HCT116 (cell line): ENCODE measurements around the gene LOXL1. TPM values are rescaled to one million over a fixed set of nuclear protein-coding genes. Genes with fewer than 3 reads are reported as not detected.

ENCODE experiments used
- ATAC-seq: fragments of 200-7000 bp; cut with Tn5 transposase; 2 replicates; pipeline ENCODE4 v1.9.1; 2020; ENCODE audit warnings: mild to moderate bottlenecking, moderate library complexity
- BruUV-seq: library from RNA; stranded (reverse); fragments of 400-500 nt; replicated peaks from 2 replicates; lab custom pipeline; 2021; lab: Mats Ljungman, UMichigan
- CTCF ChIA-PET: fragments of 300-600 bp; sonication (Branson Sonifier 250); formaldehyde crosslinking; loops from one replicate; lab custom pipeline; 2021; ENCODE audit warnings: antibody characterized with exemption; lab: Charles Lee
- POLR2A ChIA-PET: fragments of 300-600, 350-600 bp; sonication (Branson Sonifier 250); formaldehyde crosslinking; loops from one replicate; lab custom pipeline; 2021; ENCODE audit warnings: antibody characterized with exemption; lab: Charles Lee
- RAD21 ChIA-PET, 2 experiments: fragments of 300-600 bp; sonication (Branson Sonifier 250); formaldehyde crosslinking; loops; one replicate each; lab custom pipeline; 2023; ENCODE audit warnings: low total read pairs in 2 of 2; ENCODE audit not compliant: uncharacterized antibody in 2 of 2, unreplicated experiment in 2 of 2, low non-redundant PET in 1 of 2; lab: Charles Lee
- DNase-seq: peaks from one replicate; pipeline ENCODE4 v3.0.0-alpha.2; 2010; ENCODE audit warnings: low read depth, low spot score
- H2AFZ ChIP-seq: fragments of 200-600 bp; shearing (Covaris generic), sonication (generic); 2 replicates; pipeline ENCODE4 v1.6.1; 2017; ENCODE audit warnings: low read depth, mixed run types, mixed read lengths, antibody characterized with exemption, low read length; ENCODE audit not compliant: poor library complexity, severe bottlenecking
- H3K27ac ChIP-seq: 2 replicates; pipeline ENCODE4 v1.5.1; 2012; ENCODE audit warnings: low read depth, low read length
- H3K27me3 ChIP-seq: fragments of 200-600 bp; sonication (generic); 2 replicates; pipeline ENCODE4 v1.6.1; 2016; ENCODE audit warnings: mixed run types, low read length, mixed read lengths; ENCODE audit not compliant: insufficient read depth
- H3K36me3 ChIP-seq, 2 experiments: fragments of 200-500 bp in 1 of 2; fragments of 200-600 bp in 1 of 2; sonication (Bioruptor generic) in 1 of 2; sonication (generic) in 1 of 2; 2 replicates each; pipeline versions ENCODE4 v1.5.1 to v1.6.1; 2014 to 2016; ENCODE audit warnings: low read length in 2 of 2, inconsistent platforms in 1 of 2, mixed read lengths in 1 of 2, mixed run types in 1 of 2; ENCODE audit not compliant: insufficient read depth in 2 of 2, control insufficient read depth in 1 of 2
- H3K4me1 ChIP-seq, 2 experiments: fragments of 200-600 bp in 1 of 2; sonication (generic) in 1 of 2; 2 replicates each; pipeline versions ENCODE4 v1.5.1 to v1.6.1; 2012 to 2017; ENCODE audit warnings: low read length in 2 of 2, inconsistent platforms in 1 of 2, mild to moderate bottlenecking in 1 of 2, mixed read lengths in 1 of 2, mixed run types in 1 of 2, moderate library complexity in 1 of 2; ENCODE audit not compliant: insufficient read depth in 2 of 2, control insufficient read depth in 1 of 2
- H3K4me2 ChIP-seq: fragments of 200-600 bp; sonication (generic); 2 replicates; pipeline ENCODE4 v1.6.1; 2017; ENCODE audit warnings: mixed run types, low read length, mixed read lengths
- H3K4me3 ChIP-seq, 2 experiments: fragments of 200-600 bp in 1 of 2; sonication (generic) in 1 of 2; replicated peaks in 1 of 2; 2 replicates each; pipeline ENCODE4 v1.5.1; 2011 to 2016; ENCODE audit warnings: low read length in 2 of 2, control low read depth in 1 of 2, low read depth in 1 of 2, mild to moderate bottlenecking in 1 of 2, mixed read lengths in 1 of 2, mixed run types in 1 of 2
- H3K79me2 ChIP-seq: fragments of 200-600 bp; sonication (generic); 2 replicates; pipeline ENCODE4 v1.6.1; 2017; ENCODE audit warnings: mild to moderate bottlenecking, mixed run types, low read length, moderate library complexity, mixed read lengths; ENCODE audit not compliant: insufficient read depth
- H3K9ac ChIP-seq: fragments of 200-600 bp; sonication (generic); 2 replicates; pipeline ENCODE4 v1.6.1; 2016; ENCODE audit warnings: low read length, mixed read lengths
- H3K9me2 ChIP-seq: fragments of 200-600 bp; sonication (generic), shearing (Covaris generic); 2 replicates; pipeline ENCODE4 v1.6.1; 2017; ENCODE audit warnings: mixed run types, mild to moderate bottlenecking, moderate library complexity; ENCODE audit not compliant: insufficient read depth
- H3K9me3 ChIP-seq, 2 experiments: fragments of 200-500 bp in 1 of 2; fragments of 200-600 bp in 1 of 2; sonication (Bioruptor generic) in 1 of 2; sonication (generic) in 1 of 2; 2 replicates each; pipeline ENCODE4 v1.6.1; 2014 to 2017; ENCODE audit warnings: low read length in 2 of 2, mixed read lengths in 2 of 2, inconsistent platforms in 1 of 2, low read depth in 1 of 2, mild to moderate bottlenecking in 1 of 2, mixed run types in 1 of 2, moderate library complexity in 1 of 2; ENCODE audit not compliant: control insufficient read depth in 1 of 2, insufficient read depth in 1 of 2
- H4K20me1 ChIP-seq: fragments of 200-600 bp; sonication (generic), shearing (Covaris generic); 2 replicates; pipeline ENCODE4 v1.6.1; 2017; ENCODE audit warnings: mixed run types, mild to moderate bottlenecking, moderate library complexity; ENCODE audit not compliant: insufficient read depth
- EGR1 ChIP-seq: IDR thresholded peaks from 2 replicates; pipeline ENCODE4 v1.6.1; 2012; ENCODE audit warnings: low read depth
- ELF1 ChIP-seq: IDR thresholded peaks from 2 replicates; pipeline ENCODE4 v1.6.1; 2012; ENCODE audit warnings: low read depth, borderline replicate concordance
- EZH2phosphoT487 ChIP-seq: fragments of 200-600 bp; IDR thresholded peaks from 2 replicates; pipeline ENCODE4 v1.6.1; 2018; ENCODE audit warnings: antibody characterized with exemption, borderline replicate concordance
- intact Hi-C: fragments of 100-400 bp; cut with micrococcal nuclease; formaldehyde crosslinking; loops from 2 replicates; pipeline ENCODE4 v1.10.0; 2022
- total RNA-seq: library from RNA; stranded (reverse); gene quantifications from one replicate; pipeline ENCODE4 v1.2.1, GENCODE V29; 2021; ENCODE audit not compliant: unreplicated experiment
- TF ChIP-seq, protein P1 (sequence below), 3 experiments: fragments of 200-600 bp in 1 of 3; sonication (generic) in 1 of 3; IDR thresholded peaks in 2 of 3; conservative IDR thresholded peaks in 1 of 3; 2 replicates each; pipeline ENCODE4 v1.5.1; 2012 to 2017; ENCODE audit warnings: low read depth in 2 of 3, low read length in 2 of 3, antibody characterized with exemption in 1 of 3, borderline replicate concordance in 1 of 3, control low read depth in 1 of 3, mild to moderate bottlenecking in 1 of 3, mixed read lengths in 1 of 3, mixed run types in 1 of 3, moderate library complexity in 1 of 3; ENCODE audit not compliant: insufficient read depth in 1 of 3
- TF ChIP-seq, protein P2 (sequence below): IDR thresholded peaks from 2 replicates; pipeline ENCODE4 v1.6.1; 2012

The LOXL1 gene
- total RNA-seq, 1 experiment from 2014 or later: 14.9 TPM

DNA sequence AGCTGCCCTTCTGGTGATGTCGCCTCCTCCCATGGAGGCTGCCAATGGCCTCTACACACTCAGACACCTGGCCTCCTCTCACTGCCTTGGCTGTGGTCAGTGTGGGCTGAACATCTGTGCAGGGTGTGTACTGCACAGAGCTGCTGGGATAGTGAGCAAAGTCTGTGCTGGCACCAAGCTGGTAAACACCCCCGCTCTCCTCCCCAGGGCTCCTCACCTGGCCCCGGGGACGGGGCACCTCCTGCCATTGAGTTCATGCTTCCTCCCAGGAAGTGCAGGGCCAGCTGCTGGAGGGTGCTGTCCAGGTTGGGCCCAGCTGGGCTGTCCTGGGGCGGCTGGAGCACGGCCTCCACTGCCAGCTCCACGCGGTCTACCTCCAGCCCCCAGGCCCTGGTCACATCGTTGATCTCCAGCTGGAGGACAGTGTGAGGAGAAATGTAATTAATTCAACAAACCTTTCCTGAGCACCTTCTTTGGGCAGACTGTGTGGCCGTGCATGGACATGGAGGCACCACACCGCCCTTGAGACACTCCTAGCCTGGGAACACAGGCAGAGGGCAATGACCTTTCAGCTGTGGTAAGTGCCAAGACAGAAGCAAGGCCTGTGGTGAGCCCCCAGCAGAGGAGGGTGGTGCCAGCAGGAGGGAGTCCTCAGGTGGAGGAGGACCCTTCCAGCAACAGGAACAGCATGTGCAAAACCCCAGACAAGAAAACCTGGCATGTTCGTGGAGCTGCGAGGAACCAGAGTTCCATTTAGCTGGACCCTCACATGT lies 59.0 kb downstream of the LOXL1 start:
- H3K27me3 ChIP-seq: no peaks in the 10 kb centered on the region
- H3K4me2 ChIP-seq: no peak overlapping the region
- H2AFZ ChIP-seq: no peak overlapping the region
- POLR2A ChIA-PET: no interaction called here
- no TSS peak for BruUV-seq
- H3K9me2 ChIP-seq: no peaks in the 10 kb centered on the region
- no peak for DNase-seq
- intact Hi-C loops: no loop called here
- no peaks in the 10 kb centered on the region for H3K9me3 ChIP-seq
- H4K20me1 ChIP-seq: no peaks in the 10 kb centered on the region
- ATAC-seq: no peak
- TF ChIP-seq EZH2phosphoT487 (no peak), ELF1 (no peak), EGR1 (no peak)
- TF ChIP-seq, protein P1, sequence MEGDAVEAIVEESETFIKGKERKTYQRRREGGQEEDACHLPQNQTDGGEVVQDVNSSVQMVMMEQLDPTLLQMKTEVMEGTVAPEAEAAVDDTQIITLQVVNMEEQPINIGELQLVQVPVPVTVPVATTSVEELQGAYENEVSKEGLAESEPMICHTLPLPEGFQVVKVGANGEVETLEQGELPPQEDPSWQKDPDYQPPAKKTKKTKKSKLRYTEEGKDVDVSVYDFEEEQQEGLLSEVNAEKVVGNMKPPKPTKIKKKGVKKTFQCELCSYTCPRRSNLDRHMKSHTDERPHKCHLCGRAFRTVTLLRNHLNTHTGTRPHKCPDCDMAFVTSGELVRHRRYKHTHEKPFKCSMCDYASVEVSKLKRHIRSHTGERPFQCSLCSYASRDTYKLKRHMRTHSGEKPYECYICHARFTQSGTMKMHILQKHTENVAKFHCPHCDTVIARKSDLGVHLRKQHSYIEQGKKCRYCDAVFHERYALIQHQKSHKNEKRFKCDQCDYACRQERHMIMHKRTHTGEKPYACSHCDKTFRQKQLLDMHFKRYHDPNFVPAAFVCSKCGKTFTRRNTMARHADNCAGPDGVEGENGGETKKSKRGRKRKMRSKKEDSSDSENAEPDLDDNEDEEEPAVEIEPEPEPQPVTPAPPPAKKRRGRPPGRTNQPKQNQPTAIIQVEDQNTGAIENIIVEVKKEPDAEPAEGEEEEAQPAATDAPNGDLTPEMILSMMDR (IDR thresholded peaks at IDR 0.05 in 2 of 3, conservative IDR thresholded peaks at IDR 0.05 in 1 of 3; ENCODE audit: borderline replicate concordance in 1 of 3, insufficient read depth in 1 of 3, low read depth in 2 of 3, low read length in 2 of 3): no peak
- TF ChIP-seq, protein P2, sequence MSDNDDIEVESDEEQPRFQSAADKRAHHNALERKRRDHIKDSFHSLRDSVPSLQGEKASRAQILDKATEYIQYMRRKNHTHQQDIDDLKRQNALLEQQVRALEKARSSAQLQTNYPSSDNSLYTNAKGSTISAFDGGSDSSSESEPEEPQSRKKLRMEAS: no peak
- peaks cover 32 to 59% of the 10 kb centered on the region in 2 experiments for H3K4me1 ChIP-seq
- H3K4me3 ChIP-seq: no peak overlapping the region
- CTCF ChIA-PET: interaction anchor here (3.2 kb wide), 1 partner anchor 12 kb away, joined by 14 read pairs; no protein-coding TSS in a partner anchor
- H3K27ac ChIP-seq: no peak overlapping the region
- no peak overlapping the region for H3K9ac ChIP-seq
- RAD21 ChIA-PET: no interaction called here
- H3K79me2 ChIP-seq: no peaks in the 10 kb centered on the region
- no peaks in the 10 kb centered on the region for H3K36me3 ChIP-seq
